ENCODE results near the gene GALNT2.

GALNT2 gene

GRCh38 chr1:230028602-230029223, 38.3 kb upstream of the GALNT2 start:
- Histone ChIP-seq H3K36me3 (ENCODE audit: insufficient read depth, insufficient read length, low read length) (no peaks in the 10 kb centered on the region), H3K27me3 (ENCODE audit: insufficient read depth, insufficient read length) (no peaks in the 10 kb centered on the region), H3K4me1 (ENCODE audit: insufficient read depth, insufficient read length) (no peaks in the 10 kb centered on the region), H3K9me3 (ENCODE audit: insufficient read depth, low read length) (no peaks in the 10 kb centered on the region; the same call in 1 of the 2 replicates), H3K4me3 (ENCODE audit: insufficient read length, low read depth) (no peak overlapping the region), H3K9ac (ENCODE audit: insufficient read length, low read depth) (no peak overlapping the region)
- DNase-seq (ENCODE audit: low read depth, low spot score) = no peak
- TF ChIP-seq ZNF274 (IDR thresholded peaks at IDR 0.05; ENCODE audit: low read depth, low read length) = no peak
- TF ChIP-seq YY1 (IDR thresholded peaks at IDR 0.05; ENCODE audit: insufficient read depth, insufficient read length) = no peak
- TF ChIP-seq SUZ12 (IDR thresholded peaks at IDR 0.05; ENCODE audit: extremely low read depth, insufficient read depth, insufficient read length) = no peak

GRCh38 chr1:230029244-230029941, 37.6 kb upstream of the GALNT2 start:
- DNase-seq (ENCODE audit: low read depth, low spot score) = no peak

GRCh38 chr1:230030122-230030821, 36.8 kb upstream of the GALNT2 start:
- Histone ChIP-seq H3K4me3 (ENCODE audit: insufficient read length, low read depth) (no peak overlapping the region), H3K9ac (ENCODE audit: insufficient read length, low read depth) (no peak overlapping the region), H3K9me3 (ENCODE audit: insufficient read depth, low read length) (no peaks in the 10 kb centered on the region; the same call in 1 of the 2 replicates), H3K27me3 (ENCODE audit: insufficient read depth, insufficient read length) (no peaks in the 10 kb centered on the region), H3K36me3 (ENCODE audit: insufficient read depth, insufficient read length, low read length) (no peaks in the 10 kb centered on the region), H3K4me1 (ENCODE audit: insufficient read depth, insufficient read length) (no peaks in the 10 kb centered on the region)
- no peak for DNase-seq (ENCODE audit: low read depth, low spot score)
- TF ChIP-seq ZNF274 (IDR thresholded peaks at IDR 0.05; ENCODE audit: low read depth, low read length) (no peak), SUZ12 (IDR thresholded peaks at IDR 0.05; ENCODE audit: extremely low read depth, insufficient read depth, insufficient read length) (no peak), YY1 (IDR thresholded peaks at IDR 0.05; ENCODE audit: insufficient read depth, insufficient read length) (no peak)

More at GRCh38 chr1:230029244-230029941, 37.6 kb upstream of the GALNT2 start:
- Histone ChIP-seq H3K4me1 (ENCODE audit: insufficient read depth, insufficient read length) (no peaks in the 10 kb centered on the region), H3K9ac (ENCODE audit: insufficient read length, low read depth) (no peak overlapping the region), H3K27me3 (ENCODE audit: insufficient read depth, insufficient read length) (no peaks in the 10 kb centered on the region), H3K36me3 (ENCODE audit: insufficient read depth, insufficient read length, low read length) (no peaks in the 10 kb centered on the region), H3K9me3 (ENCODE audit: insufficient read depth, low read length) (no peaks in the 10 kb centered on the region; the same call in 1 of the 2 replicates), H3K4me3 (ENCODE audit: insufficient read length, low read depth) (no peak overlapping the region)
- TF ChIP-seq SUZ12 (IDR thresholded peaks at IDR 0.05; ENCODE audit: extremely low read depth, insufficient read depth, insufficient read length) (no peak), YY1 (IDR thresholded peaks at IDR 0.05; ENCODE audit: insufficient read depth, insufficient read length) (no peak), ZNF274 (IDR thresholded peaks at IDR 0.05; ENCODE audit: low read depth, low read length) (no peak)

- TF ChIP-seq ZNF274 (IDR thresholded peaks at IDR 0.05; ENCODE audit: low read depth, low read length) (no peak), SUZ12 (IDR thresholded peaks at IDR 0.05; ENCODE audit: extremely low read depth, insufficient read depth, insufficient read length) (no peak), YY1 (IDR thresholded peaks at IDR 0.05; ENCODE audit: insufficient read depth, insufficient read length) (no peak)
Observed at GRCh38 chr1:230031131-230031530, 35.9 kb upstream of the GALNT2 start.

GRCh38 chr1:230032516-230033281, 34.3 kb upstream of the GALNT2 start:
- no peaks in the 10 kb centered on the region for H3K36me3 ChIP-seq (ENCODE audit: insufficient read depth, insufficient read length, low read length)
- no peak for TF ChIP-seq SUZ12 (IDR thresholded peaks at IDR 0.05; ENCODE audit: extremely low read depth, insufficient read depth, insufficient read length)
- TF ChIP-seq YY1 (IDR thresholded peaks at IDR 0.05; ENCODE audit: insufficient read depth, insufficient read length) = no peak
- no peak for TF ChIP-seq ZNF274 (IDR thresholded peaks at IDR 0.05; ENCODE audit: low read depth, low read length)
- DNase-seq (ENCODE audit: low read depth, low spot score) = no peak

More at GRCh38 chr1:230031131-230031530, 35.9 kb upstream of the GALNT2 start:
- H3K9ac ChIP-seq (ENCODE audit: insufficient read length, low read depth) = no peak overlapping the region
- no peaks in the 10 kb centered on the region for H3K27me3 ChIP-seq (ENCODE audit: insufficient read depth, insufficient read length)
- DNase-seq (ENCODE audit: low read depth, low spot score) = no peak
- H3K4me3 ChIP-seq (ENCODE audit: insufficient read length, low read depth) = no peak overlapping the region
- H3K4me1 ChIP-seq (ENCODE audit: insufficient read depth, insufficient read length) = no peaks in the 10 kb centered on the region
- H3K9me3 ChIP-seq (ENCODE audit: insufficient read depth, low read length) = no peaks in the 10 kb centered on the region; the same call in 1 of the 2 replicates
- H3K36me3 ChIP-seq (ENCODE audit: insufficient read depth, insufficient read length, low read length) = no peaks in the 10 kb centered on the region

GRCh38 chr1:230037261-230037660, 29.8 kb upstream of the GALNT2 start:
- Histone ChIP-seq H3K4me1 (ENCODE audit: insufficient read depth, insufficient read length) (no peaks in the 10 kb centered on the region), H3K9ac (ENCODE audit: insufficient read length, low read depth) (no peak overlapping the region), H3K9me3 (ENCODE audit: insufficient read depth, low read length) (no peaks in the 10 kb centered on the region), H3K4me3 (ENCODE audit: insufficient read length, low read depth) (no peak overlapping the region), H3K27me3 (ENCODE audit: insufficient read depth, insufficient read length) (no peaks in the 10 kb centered on the region), H3K36me3 (ENCODE audit: insufficient read depth, insufficient read length, low read length) (no peaks in the 10 kb centered on the region)
- TF ChIP-seq ZNF274 (IDR thresholded peaks at IDR 0.05; ENCODE audit: low read depth, low read length) (no peak), YY1 (IDR thresholded peaks at IDR 0.05; ENCODE audit: insufficient read depth, insufficient read length) (no peak), SUZ12 (IDR thresholded peaks at IDR 0.05; ENCODE audit: extremely low read depth, insufficient read depth, insufficient read length) (no peak)
- no peak for DNase-seq (ENCODE audit: low read depth, low spot score)

More at GRCh38 chr1:230032516-230033281, 34.3 kb upstream of the GALNT2 start:
- Histone ChIP-seq H3K4me1 (ENCODE audit: insufficient read depth, insufficient read length) (no peaks in the 10 kb centered on the region), H3K9ac (ENCODE audit: insufficient read length, low read depth) (no peak overlapping the region), H3K4me3 (ENCODE audit: insufficient read length, low read depth) (no peak overlapping the region), H3K9me3 (ENCODE audit: insufficient read depth, low read length) (no peaks in the 10 kb centered on the region), H3K27me3 (ENCODE audit: insufficient read depth, insufficient read length) (no peaks in the 10 kb centered on the region)
